GM03348 (cell line): ENCODE measurements around the gene CCDC188.

ENCODE experiments used
- DNase-seq: peaks from one replicate; pipeline ENCODE4 v3.0.0; 2012; ENCODE audit warnings: low spot score

The CCDC188 gene

DNA sequence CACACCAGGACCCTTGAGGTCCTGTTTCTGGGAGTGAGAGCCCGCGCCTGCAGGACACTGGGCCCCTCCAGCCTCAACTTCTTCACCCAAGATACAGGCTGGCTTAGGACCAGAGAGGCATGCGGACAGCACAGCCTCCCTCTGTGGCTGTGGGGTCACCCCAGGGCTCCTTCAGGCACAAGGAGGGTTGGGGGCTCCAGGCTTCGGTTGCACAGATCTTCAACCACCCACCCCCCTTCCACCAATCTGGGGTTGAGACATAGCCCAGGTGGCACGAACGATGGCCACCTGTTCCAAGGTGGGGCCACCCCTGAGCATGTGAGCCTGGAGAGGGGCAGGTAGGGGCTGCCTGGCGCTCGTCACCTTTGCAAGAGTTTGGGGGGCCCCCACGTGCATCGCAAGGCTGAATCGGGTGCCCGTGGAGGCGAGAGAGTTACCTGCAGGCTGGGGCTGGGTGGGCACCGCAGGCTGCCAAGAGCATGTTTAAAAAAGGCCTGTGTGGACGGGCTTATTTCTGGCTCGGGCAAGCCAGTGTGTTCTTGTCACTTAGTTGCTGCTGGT is 18.1 kb downstream of the CCDC188 start:
- no peak for DNase-seq

DNA sequence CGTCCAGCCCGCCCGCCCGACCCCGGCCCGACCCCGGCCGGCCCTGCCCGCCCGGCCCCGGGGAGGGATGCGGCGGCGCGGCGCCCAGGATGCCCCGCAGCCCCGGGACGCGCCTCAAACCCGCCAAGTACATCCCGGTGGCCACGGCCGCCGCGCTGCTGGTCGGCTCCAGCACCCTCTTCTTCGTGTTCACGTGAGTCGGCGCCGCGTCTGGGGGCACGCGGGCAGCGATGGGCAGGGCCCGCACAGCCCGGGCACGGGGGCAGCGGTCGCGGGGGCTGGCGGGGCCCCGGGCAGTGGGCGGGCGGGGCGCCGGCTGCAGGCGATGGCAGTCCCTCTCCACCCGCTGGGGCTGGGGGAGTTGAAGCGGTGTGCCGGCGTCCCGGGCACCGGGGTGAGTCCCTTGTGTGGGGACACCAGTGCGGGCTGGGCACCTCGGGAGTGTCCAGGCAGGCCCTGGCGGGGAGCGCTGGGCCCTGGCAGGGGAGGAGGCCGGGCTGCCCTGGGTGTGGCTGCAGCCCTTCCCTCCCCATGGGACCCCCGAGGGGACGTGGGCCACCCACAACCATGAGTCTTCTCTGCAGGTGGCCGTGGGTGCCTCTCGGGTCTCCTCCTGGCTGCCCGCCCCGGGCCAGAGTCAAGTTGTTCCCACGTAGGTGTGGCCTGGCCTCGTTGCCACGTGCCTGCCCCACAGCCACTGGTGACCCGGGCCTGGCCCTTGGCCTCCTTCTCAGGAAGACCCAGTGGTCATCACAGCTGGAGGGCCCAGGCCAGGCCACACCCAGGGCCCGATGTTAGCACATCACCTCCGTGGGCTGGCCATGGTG is 18.8 kb downstream of the CCDC188 start:
- DNase-seq = peak; percentile 65

DNA sequence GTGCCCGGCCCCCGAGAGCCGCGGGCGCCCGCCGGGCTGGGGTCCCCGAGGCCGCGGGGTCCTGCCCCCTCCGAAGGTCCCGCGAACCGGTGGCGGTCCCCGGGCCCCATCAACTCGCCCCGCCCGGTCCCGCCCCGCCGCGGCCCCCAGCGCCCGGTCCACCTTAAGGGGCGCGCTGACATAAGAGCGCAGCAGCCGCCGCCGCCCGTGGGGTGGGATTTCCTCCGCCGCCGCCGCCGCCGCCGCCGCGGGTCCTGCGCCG is 19.3 kb downstream of the CCDC188 start, which contains the start of gene ZDHHC8:
Gene ZDHHC8, plus strand, starts transcription at position 208 of the 262 bp plus-strand sequence. CDS start 144 bp downstream, outside the sequence.
- DNase-seq = peak; percentile 90

GRCh38 chr22:20130731-20131596 is 19.9 kb downstream of the CCDC188 start:
- peak; percentile 98 for DNase-seq

- DNase-seq = no peak
Measured at GRCh38 chr22:20130319-20130718, 20.5 kb downstream of the CCDC188 start.

DNA sequence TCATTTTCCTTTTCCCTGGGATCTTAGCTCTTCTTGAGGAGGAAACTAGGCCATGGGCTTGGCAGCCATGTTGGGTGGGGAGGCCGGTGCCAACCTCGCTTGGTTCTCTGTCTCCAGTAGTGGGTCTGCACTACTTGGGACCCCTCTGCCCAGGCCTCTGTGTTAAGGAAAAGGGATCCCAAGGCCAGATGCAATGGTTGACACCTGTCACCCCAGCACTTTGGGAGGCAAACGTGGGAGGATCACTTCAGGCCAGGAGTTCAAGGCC is 21.2 kb downstream of the CCDC188 start:
- no peak for DNase-seq

- DNase-seq = peak; percentile 48
Measured at GRCh38 chr22:20128902-20129746, 21.7 kb downstream of the CCDC188 start.

DNA sequence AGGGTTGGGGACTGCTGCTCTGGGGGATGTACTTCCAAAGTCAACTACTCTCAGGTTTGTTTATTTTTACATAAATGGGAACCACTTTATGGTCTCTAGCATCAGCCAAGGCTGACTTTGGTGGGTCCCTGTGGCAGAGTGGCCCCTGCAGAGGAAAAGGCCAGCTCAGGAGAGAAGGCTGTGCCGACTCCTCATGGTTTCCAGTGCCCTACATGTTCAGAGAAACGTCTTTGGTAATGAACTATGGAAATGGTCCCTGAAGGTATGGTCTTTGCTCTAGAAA is 22.3 kb downstream of the CCDC188 start:
- DNase-seq = no peak

DNA sequence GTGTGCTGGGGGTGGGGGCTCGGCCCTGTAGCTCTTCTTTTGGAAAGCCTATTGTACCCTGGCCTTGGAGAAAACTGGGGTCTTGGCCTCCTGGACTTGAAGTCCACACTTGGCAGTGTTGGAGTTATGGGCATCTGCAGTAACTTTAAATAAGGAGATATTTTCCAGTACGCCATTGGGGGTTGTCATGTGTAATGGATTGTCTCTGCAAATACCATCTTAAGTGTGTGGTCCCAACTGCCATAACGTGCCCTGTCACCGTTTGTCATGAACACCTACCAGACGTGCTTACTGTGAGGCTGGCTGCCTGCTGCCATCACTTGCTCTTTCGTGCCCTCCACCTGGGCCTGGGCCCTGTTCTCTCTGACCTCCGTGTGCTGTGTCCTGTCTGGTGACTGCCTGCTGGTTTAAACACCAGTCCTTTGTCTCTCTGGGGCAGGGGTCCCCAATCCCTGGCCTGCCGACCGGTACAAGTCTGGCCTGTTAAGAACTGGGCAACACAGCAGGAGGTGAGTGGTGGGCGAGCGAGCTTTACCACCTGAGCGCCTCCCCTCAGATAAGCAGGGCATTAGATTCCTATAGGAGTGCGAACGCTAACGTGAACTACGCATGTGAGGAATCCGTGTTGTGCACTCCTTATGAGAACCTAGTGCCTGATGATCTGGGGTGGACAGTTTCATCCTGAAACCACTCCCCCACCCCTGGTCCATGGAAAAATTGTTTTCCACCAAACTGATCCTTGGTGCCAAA is 22.8 kb downstream of the CCDC188 start:
- no peak for DNase-seq

- no peak for DNase-seq
Measured at GRCh38 chr22:20127318-20127868, 23.5 kb downstream of the CCDC188 start.

DNA sequence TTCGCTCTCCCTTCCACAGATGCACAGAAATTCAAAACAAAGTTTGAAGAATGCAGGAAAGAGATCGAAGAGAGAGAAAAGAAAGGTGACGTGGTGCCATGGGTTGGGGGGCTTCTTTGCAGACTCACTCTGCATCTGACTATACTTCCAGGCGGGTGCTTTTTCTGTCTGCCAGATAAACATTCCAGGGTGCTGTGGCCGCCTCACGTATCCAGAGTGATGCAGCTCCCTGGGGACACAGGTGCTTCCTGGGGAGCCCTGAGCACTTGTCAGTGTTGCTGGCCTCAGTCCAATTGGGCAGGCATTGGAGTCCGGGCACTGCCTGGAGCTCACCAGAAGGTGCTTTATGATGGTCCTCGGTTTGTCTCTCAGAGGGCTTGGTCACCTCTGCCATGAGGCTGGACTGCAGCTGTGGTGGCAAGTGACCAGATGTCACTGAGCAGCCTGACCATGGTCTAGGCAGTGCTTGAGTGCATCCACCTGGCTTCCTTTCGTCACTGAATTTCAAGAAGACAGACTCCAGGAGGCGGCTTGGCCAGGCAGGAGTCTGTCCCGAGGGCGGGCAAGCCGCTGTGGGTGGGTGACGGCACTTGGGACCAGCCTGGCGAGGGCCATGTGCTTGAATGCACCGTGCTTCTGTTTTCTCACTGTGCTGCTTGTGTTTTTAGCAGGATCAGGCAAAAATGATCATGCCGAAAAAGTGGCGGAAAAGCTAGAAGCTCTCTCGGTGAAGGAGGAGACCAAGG is 24.4 kb downstream of the CCDC188 start:
- no peak for DNase-seq

- DNase-seq = no peak
Measured at GRCh38 chr22:20125201-20126174, 25.4 kb downstream of the CCDC188 start.

- DNase-seq = no peak
Measured at GRCh38 chr22:20124083-20124787, 26.6 kb downstream of the CCDC188 start.

DNA sequence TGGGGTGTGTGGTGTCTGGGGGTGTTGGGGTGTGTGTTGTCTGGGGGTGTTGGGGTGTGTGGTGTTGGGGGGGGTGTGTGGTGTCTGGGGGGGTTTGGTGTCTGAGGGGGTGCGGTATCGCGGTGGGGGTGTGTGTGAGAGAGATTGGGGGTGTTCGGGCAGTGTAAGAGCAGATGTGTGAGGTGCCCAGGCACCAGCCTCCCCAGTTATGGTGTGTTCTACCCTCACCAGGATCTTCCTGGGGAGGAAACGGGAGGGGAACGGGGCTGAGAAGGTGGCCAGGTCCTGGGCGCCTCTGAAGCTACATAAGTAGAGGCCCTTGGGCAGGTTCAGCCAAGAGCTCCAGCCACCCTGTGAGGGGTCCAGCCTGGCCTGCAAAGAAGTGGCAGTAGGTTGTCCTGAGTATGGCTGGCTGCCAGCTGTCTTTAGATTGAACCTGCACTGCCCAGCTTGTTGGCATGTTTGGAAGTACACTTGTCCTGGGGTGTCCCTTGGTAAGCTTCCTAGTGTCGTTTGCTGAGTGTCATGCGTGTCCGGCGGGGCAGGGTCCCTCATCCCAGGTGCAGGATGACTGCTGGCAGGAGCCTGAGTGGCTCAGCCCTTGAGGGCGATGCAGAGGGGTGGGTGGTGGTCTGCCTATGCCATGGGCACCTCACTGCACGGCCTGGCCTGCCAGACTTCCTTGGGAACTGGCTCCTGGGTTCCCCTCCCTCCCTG is 27.3 kb downstream of the CCDC188 start:
- no peak for DNase-seq

DNA sequence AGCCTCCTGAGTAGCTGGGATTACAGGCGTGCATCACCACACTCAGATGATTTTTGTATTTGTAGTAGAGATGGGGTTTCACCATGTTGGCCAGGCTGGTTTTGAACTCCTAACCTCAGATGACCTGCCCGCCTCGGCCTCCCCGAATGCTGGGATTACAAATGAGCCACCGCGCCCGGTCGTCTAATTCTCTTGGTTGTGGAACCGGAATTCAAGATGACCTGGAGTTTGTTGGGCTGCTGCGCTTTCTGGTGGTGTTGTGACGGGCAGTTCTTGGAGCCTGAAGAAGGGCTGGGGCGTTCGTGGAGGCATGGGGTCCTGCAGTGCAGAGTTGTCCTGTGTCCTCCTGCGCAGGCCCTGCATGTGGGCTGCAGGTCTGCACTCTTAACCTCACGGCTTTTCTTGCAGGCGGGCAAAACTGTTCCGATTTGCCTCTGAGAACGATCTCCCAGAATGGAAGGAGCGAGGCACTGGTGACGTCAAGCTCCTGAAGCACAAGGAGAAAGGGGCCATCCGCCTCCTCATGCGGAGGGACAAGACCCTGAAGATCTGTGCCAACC is 28.9 kb downstream of the CCDC188 start:
- no peak for DNase-seq

GRCh38 chr22:20118300-20119020 is 32.4 kb downstream of the CCDC188 start:
- no peak for DNase-seq

- peak; percentile 47 for DNase-seq
Measured at GRCh38 chr22:20117633-20118299, 33.1 kb downstream of the CCDC188 start.
